ENCODE data around the gene ZFYVE21. TPM values are rescaled to one million over a fixed set of nuclear protein-coding genes. Genes with fewer than 3 reads are reported as not detected.
A peak's percentile ranks its signal among the peaks of the same experiment; 100 is the strongest.

The ZFYVE21 gene
- total RNA-seq, 1 experiment from 2014 or later: 34.5 TPM

DNA sequence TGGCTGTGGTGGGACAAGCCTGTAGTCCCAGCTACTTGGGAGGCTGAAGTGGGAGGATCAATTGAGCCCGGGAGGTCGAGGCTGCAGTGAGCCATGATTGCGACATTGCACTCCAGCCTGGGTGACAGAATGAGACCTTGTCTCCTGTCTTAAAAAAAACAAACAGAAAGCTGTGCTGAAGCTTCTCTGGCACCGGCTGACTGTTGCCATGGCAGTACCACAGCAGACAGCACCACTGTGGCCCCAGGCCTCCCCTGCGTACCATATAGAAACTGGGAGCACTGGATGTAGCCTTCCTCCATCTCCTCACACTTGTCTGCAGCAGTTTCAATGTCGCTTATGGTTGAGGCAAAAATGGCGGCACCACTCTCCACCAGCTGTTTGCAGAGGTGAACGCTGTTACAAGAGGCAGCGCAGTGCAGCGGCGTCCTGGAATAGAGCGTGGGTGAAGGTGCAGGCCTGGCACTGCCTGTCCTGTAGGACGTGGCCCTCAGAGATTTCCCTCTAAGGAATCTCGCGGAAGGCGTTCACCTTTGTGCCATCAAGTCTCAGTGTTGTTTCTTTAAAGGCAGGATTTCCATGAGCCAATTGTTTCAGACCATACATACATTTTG lies 21.9 kb downstream of the ZFYVE21 start:
- DNase-seq (ENCODE audit: low read depth): no peak

DNA sequence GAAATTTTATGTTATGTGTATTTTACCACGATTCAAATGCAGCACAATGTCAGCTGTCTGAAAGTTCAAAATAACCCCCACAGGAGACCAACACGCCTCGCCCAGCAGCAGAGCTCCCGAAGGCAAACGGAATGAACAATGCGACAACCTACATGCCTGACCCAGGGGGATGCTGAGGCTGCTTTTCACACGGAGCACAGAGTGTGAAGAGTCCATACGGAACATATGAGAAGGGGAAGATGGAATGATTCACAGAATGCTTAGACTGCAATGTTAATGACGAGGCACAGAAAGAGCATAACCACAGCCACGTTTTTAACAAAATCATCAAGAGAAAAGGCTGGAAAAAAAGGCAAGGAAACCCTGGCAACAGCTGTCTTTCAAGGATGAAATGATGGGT lies 22.6 kb downstream of the ZFYVE21 start:
- no peak for DNase-seq (ENCODE audit: low read depth)

DNA sequence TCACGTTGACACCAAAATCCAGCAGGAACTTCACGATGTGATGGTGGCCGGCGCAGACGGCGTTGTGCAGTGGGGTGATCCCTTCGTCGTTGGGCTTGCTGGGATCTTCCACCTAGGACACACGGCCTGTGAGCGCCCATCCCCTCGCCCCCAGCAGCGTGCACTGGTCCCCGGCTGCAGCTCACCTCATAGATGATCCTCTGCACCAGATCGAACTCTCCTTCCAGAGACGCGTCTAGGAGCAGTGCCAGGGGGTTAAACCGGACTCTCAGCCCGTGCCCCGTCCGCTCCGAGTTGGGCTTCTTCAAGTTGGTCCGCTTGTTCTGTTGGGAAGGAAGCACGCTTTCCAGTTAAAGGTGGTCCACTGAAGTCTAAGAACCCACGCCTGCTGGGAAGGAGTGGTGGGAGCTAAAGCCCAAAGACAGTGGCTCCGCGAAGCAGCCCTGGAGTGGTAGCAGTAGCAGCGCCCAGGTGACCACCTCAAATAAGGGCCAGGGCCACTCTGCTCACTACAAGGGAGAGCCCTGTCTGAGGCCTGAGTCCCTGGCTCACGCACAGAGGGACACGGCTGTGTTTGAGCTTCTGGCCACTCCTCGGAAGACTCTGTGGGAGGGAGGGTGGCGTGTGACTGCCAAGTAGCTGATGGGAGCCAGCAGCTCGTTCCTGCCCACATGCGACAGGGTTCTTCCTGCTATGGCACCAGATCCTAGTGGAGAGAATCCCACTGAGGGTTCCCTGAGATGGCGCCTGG lies 23.3 kb downstream of the ZFYVE21 start:
- DNase-seq (ENCODE audit: low read depth): no peak

DNA sequence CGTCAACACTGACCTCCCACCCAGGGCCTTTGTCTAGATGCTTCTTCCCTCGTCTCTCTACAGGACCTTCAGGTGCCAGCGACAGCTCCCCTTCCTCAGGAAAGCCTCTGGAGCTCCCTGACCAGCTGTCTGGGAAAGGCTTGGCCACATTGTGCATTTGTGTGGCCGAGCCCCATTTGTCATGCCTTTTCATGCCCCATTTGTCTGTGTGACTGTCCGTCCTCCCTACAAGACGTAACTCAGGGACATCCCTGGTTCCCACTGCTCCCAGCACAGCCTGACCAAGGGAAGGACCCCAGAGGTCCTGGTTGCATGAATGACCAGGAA lies 23.8 kb downstream of the ZFYVE21 start:
- DNase-seq (ENCODE audit: low read depth): no peak

DNA sequence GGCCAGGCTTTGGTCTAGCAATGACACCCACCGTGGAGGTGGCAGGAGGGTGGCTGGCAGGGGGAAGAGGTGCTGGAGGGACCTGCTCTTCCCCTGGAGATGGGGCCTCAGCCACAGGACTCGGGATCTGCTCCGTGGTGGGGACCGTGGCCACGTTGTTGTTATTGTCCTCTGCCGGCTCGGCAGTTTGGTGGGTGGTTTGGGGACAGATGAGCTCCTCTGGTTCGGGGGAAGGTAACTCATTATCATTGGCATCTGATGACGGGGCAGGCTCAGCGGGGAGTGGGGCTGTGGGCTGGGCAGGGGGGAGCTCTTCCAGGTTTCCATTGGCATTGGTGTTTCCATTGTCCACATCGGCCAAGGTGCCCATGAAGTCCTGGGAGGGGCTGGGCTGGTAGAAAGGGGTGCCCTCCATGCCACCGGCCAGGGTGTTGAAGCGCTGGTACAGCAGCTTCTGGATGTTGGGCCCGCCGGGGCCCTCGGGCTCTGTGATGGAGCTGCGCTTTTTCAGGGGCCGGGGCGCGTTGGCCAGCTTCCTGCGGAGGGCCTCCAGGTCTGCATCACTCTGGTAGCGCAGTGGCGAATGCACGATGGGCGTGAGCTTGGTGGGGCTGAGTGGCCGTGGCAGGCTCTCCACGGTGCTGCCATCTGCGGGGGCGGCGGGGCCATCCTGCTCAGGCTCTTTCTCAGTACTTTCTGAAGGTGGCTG lies 24.3 kb downstream of the ZFYVE21 start:
- DNase-seq (ENCODE audit: low read depth): no peak

DNA sequence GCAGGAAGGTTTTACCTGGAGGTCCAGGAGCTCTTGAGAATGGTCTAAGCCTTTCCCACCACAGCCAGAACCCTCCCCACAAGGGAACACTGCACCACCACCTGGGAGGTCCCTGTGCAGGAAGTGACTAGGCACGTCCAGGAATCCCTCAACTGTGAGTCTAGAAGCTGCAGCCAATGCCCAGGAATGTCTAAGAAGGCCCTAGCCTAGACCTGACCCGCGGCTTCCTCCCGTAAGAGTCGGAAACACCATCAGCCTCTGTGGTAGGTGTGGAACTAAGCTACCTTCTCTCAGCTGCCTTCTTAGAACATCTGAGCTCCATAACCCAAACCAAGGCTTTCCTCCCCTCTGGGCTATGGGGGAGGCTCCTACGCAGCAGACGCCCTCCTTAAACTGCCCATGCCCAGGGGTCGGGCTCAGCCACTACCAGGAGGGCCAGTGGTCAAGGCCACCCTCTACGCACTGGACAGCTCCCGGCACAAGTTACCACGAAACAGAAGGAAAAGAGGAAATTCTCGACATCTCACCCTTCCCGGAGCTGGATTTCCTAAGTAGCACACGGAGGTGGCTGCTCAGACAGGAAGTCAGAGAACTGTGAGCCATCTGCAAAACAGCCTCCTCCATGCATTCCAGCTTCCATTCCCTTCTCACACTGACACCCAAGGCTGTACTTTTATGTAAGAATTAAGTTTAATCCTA lies 25.5 kb downstream of the ZFYVE21 start:
- no peak for DNase-seq (ENCODE audit: low read depth)

DNA sequence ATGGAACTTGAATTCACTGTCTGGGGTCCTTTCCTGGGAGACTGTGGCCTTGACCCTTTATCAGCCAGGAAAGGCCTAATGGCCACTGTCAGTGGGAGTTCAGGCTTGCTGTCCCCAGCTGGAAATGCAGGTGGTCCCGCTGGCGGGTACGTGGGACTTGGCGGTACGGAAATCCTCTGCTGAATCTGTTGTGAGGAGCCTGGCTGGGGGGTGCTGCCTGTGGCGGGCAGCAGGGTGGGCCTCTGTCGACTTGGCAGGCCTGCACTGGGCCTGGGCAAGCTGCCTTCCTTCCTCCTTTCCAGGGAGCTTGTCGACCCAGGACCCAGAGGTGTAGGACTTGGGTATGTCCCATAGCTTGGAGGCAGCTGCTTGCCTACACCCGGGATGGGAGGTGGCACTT lies 26.3 kb downstream of the ZFYVE21 start:
- no peak for DNase-seq (ENCODE audit: low read depth)

DNA sequence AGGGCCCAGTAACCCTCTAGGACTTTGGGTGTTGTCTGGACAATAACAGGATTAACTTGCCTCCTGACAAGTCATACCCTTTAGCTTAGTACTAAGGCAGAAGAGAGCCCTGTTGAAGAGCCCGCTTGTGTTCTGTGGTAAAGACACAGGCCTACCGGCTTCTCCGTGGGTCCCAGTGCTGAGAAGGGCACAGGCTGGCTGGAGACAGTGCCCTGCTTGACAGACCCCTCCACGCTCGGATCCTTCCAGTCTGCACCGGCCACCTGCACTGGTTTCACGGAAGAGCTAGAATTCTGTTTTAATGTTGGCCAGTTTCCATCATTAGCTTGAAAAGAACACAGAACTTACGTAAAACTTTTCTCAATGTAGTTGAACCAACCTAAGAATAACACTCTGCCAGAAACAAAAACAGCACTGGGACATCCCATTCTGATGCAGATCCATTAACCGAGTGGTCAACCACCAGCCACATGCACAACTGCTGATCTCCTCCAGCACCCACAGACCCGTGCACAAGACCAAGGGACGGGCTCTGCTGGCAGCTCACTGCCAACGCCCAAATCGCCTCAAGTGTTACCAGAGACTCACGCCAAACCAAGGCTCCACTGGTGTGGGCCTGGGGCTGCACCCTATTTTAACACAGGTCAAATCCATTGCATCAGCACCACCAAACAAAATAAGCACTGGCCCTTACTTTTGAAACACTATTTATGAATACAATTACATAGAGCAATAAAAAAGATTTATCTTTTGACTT lies 27.1 kb downstream of the ZFYVE21 start:
- DNase-seq (ENCODE audit: low read depth): no peak

DNA sequence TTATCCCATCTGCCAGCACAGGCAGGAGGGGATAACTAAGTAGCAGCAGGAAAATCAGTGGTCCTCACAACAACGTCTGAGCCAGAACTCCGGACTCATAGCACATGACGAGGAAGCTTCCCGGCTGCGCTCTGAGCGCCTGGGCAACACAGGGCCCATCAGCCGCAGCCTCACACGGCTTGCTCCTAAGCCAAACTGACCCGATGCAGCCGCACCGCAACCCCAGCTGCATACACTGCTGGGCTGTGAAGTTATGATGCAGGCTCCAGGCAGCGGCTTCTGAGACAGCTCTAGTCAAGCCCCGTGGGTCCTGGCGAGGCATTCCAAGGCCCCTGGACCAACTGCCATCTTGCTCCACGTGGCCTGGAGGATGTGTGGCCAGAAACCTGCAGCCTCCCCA lies 28.1 kb downstream of the ZFYVE21 start:
- DNase-seq (ENCODE audit: low read depth): no peak

DNA sequence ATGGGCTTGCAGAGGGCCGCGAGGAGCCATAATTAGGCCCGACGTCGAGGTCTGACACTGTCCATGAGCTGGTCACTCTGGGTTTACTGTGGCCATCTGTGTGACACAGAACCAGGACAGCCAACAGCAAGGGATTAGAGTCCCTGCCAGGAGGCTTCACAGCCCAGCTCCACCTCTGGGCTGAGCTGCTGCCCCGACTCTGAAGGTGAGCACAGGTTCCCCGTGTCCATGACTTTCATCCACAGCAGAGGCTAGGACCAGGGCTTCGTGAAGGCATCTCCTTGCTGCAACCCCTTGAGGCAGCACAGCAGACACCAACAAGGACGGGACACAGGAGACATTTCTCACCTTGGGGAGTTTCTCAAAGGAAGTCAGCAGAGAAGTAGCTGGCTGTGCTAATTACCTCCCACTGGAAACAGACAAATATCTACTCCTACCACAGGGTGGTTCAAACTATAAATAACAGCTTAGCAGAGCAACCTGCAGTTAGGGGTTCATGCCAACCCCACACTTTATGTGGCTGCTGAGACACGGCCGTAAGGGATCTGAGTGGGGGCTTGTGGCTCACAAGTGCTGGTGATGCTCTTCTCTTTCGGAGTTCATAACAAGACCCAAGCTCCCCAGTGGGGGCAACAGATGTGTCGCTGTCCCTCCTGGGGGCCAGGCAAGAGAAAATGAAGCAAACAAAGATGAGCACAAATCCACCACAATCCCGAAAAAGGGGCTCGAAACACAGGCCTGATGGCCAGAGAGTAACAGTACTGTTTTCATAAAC lies 29.2 kb downstream of the ZFYVE21 start:
- no peak for DNase-seq (ENCODE audit: low read depth)

DNA sequence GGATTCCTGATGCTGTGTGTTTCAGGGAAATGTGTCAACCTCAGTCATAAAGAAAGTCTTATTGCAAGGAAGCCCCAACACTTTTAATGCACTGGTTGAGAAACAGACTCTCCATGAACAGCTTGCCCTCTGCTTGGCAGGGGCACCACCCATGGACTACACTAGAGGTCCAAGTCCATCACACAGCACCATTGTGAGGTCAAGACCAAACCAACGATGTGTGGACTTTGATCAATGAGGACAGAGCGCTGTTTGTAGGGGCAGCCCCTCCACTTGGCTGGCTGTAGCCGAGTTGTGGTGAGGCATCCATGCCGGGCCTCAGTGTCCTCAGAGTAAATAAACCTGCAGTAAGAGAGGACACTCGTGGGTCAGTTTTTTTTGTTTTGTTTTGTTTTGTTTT lies 29.8 kb downstream of the ZFYVE21 start:
- no peak for DNase-seq (ENCODE audit: low read depth)

DNA sequence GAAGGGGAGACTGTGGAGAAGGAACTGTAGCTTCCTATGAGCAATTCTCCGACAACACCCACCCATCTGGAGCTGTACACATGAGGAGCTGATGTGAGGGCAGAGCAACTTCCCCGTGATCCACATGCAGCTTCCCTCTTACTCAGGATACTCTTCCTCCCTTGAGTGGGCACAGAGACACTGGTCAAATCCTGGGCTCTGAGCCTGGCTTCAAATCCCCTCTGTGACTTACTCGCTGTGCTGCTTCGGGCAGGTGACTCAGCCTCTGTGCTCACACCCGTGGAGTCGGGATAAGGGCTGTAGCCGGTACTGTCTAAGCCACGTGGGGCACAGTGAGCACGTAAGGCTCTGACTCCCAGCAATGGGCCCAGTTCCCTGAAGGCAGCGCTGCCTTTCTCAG lies 31.1 kb downstream of the ZFYVE21 start:
- peak; percentile 27 for DNase-seq (ENCODE audit: low read depth)

DNA sequence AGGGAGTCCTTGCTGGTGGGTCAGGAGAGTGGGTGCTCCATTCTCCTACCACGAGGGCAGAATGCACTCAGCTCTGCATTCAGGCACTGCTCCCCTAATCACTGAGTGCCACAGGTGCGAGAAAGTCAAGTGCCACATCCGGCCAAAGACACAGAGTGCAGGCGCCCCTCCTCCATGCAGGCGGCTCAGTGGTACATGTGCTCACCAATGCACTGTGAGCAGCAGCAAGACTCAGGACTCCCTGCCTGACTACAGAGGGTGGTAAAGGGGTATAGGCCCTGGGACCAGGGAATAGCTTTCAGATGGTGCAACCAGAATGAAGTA lies 32.9 kb downstream of the ZFYVE21 start:
- DNase-seq (ENCODE audit: low read depth): no peak

DNA sequence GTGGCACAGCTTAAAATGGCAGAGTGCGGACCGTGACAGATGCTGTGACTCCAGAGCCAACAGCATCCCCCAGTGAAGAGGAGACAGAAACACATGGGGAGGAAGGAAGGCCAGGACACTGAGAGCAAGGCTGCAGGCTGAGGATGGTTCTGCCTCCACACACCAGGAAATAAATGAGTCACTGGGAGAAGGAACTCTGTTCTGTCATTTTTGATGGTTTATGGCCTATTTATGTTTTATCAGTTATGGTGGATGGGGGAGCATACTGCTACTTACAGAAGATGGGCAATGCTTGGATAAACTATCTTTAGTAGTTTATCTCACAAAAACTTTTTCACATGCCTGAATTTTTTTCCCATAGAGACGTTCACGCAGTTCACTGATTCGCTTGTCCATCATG lies 33.8 kb downstream of the ZFYVE21 start:
- DNase-seq (ENCODE audit: low read depth): no peak

DNA sequence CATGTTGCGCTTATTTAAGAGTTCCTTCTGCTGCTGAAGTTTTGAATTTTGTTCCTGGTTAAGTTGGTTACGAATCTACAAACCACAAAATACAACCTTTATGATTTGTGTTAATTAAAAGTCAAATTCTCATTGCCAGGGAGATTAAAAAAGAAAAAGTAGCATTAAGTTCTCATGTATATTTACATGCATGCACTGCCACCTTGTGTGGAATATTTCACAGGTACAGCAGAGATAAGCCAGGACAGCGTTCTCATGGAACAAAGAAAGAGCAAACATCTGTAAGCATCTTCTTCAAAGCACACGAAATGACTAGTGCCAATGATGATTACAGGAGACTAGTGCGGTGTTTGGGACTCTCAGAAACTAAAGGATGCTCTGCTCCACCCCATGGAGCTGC lies 34.2 kb downstream of the ZFYVE21 start:
- no peak for DNase-seq (ENCODE audit: low read depth)

DNA sequence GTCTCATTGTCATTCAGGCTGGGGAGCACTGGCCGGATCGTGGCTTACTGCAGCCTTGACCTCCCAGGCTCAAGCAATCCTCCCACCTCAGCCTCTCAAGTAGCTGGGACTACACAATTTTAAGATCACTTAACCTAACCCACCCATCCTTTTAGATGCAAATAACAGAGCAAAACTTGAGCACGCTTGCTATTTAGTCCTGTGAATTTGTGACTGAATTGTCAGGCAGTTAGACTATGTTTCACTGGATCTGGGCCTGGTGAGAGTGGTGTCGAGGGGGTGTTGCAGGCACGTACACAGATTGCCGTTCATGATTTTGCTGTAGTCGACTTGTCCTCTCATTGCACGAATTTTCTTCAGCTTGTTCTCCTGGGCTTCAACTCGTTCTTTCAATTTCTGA lies 38.2 kb downstream of the ZFYVE21 start:
- no peak for DNase-seq (ENCODE audit: low read depth)

DNA sequence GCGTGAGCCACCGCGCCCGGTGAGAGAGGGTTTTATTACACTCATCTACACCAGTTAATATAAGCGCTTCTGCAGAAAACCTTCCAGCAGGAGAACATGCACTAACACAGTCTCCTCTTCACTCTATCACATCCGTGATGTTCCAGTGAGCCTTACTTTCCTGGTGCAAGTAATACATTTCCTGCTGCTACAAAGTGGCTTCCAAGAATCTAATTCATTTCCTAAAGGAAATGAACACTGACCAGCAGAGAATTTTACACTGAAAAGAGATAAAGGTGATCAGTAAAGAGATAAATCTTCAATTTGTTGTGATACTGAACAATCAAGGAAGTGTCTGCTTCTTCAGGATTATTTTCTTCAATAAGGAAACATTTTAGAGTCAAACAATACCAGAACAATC lies 39.5 kb downstream of the ZFYVE21 start:
- no peak for DNase-seq (ENCODE audit: low read depth)

DNA sequence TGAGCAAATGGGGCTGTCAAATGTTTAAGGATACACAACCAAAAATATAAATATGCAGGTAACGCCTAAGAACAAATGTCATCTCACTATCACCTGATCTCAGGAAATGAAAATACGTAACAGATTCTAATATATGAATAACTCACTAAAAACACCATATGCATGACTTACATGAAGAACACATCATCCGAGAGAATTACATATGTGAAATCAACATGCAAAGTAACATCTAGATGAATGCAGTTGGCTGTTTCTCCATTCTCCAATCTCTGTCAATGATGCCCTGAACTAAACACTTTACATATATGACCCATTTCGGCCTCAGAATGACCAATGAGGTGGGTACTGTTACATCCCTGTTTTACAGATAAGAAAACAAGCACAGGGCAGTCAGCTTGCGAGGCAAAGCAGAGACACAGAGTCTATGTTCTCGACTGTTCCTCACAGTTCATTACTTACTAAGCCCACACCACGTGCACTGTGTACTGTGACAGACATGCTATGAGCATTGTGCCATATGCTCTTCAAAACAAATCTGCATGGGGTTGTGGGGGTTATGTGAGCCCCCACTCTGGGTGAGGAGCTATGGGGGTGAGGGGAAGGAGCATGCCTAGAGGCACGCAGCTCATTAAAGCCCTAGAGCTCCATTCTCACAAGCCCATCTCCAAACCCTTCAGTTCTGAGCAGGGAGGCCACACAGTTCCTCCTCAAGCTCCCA lies 42.6 kb downstream of the ZFYVE21 start:
- DNase-seq (ENCODE audit: low read depth): no peak

DNA sequence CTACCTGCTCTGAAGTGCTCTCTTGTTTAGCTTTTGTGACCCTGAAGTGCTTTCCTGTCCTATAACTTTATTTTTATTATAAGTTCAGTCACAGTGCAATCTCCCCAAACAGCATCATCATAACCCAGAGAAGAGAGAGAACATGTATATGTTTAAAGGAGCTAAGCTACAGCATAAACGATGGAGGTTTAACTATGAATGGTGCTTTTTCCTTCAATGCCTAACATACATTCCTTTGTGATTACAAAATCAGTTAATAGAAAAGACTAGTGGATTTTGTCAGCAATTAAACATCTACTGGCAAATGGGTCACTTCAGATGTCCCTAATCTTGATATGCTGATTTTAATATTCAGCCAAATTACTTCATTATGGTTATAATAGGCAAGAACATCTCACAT lies 46.4 kb downstream of the ZFYVE21 start:
- no peak for DNase-seq (ENCODE audit: low read depth)

DNA sequence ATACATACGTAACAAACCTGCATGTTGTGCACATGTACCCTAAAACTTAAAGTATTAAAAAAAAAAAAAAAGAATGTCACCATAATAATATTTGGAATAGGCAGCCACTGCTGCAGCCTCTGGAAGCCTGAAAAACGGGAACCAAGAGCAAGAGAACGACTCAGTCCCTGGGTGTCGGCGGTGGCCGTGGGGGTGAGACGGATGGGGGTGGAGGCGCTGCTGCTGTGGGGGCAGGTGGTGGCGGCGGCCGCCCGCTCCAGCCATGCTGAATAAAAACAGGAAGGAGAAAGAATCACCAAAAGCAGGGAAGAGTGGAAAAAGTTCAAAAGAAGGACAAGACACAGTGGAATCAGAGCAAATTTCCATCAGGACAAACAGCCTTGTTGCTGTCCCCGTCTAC lies 46.9 kb downstream of the ZFYVE21 start:
- DNase-seq (ENCODE audit: low read depth): no peak
